ENCODE data around the gene CDH24. TPM values are rescaled to one million over a fixed set of nuclear protein-coding genes. Genes with fewer than 3 reads are reported as not detected.

Gene CDH24
- total and polyA plus RNA-seq, 10 of the 15 experiments (the other 5 are each of a cell fraction or from before 2014, with no cell fraction given), result 0.10 to 1.5 (median 0.45) TPM; not detected in 2

- TF ChIP-seq IRF4 (IDR thresholded peaks at IDR 0.05; ENCODE audit: low read depth, low read length), result no peak
- no peak for TF ChIP-seq ZZZ3 (IDR thresholded peaks at IDR 0.05; ENCODE audit: control insufficient read depth, insufficient read length, low read depth)
- no peak for TF ChIP-seq ZNF207 (IDR thresholded peaks at IDR 0.05; ENCODE audit: borderline replicate concordance)
- no peak for TF ChIP-seq CBX3 (IDR thresholded peaks at IDR 0.05; ENCODE audit: borderline replicate concordance, low read depth)
- no peak for TF ChIP-seq SMC3 (IDR thresholded peaks at IDR 0.05; ENCODE audit: borderline replicate concordance, low read length)
- TF ChIP-seq CREB1 (IDR thresholded peaks at IDR 0.05; ENCODE audit: low read depth), result no peak
These were observed 47.4 kb upstream of the CDH24 start, which contains the start of gene CIROP (continued) for GRCh38 chr14:23104591-23105347.

GRCh38 chr14:23104070-23104590 is 46.8 kb upstream of the CDH24 start:
- no peak for DNase-seq (ENCODE audit: low read depth, low spot score)
- in situ Hi-C loops (cut with MboI), result no loop called here
- no peak overlapping the region for H3K9ac ChIP-seq (ENCODE audit: control insufficient read depth, insufficient read depth, low read length)
- intact Hi-C loops (cut with micrococcal nuclease; ENCODE audit: unreplicated experiment), result no loop called here
- no peak overlapping the region for H3K4me3 ChIP-seq
- H3K4me2 ChIP-seq (ENCODE audit: control insufficient read depth, insufficient read depth), result no peak overlapping the region
- WGBS (ENCODE audit: insufficient coverage, insufficient replicate concordance, low lambda C conversion rate, missing lambda C conversion rate), result 57% methylated on average over 6 of the region's 6 CpGs
- ChIA-PET CTCF (interaction anchor here (0.6 kb wide), 1 partner anchor 55 kb away, joined by 3 read pairs; no protein-coding TSS in a partner anchor), SMC1A (ENCODE audit: uncharacterized antibody, unreplicated experiment) (interaction anchor here (0.7 kb wide), 1 partner anchor 9 kb away, joined by 4 read pairs; the partner anchor contains the start of genes ACIN1 and C14orf119), POLR2A (no interaction called here), RAD21 (ENCODE audit: unreplicated experiment) (no interaction called here)
- no peaks in the 10 kb centered on the region for H3K27me3 ChIP-seq (replicated peaks in 1 of 2; ENCODE audit: control insufficient read depth in 2 of 2, insufficient read depth in 2 of 2, low read length in 1 of 2)
- no peak overlapping the region for H2AFZ ChIP-seq (ENCODE audit: control insufficient read depth, low read depth, low read length)
- TF ChIP-seq LARP7 (IDR thresholded peaks at IDR 0.05), result no peak
- no peak for TF ChIP-seq CREB1 (IDR thresholded peaks at IDR 0.05; ENCODE audit: low read depth)
- no peak for TF ChIP-seq RBBP5 (conservative IDR thresholded peaks at IDR 0.05)
- TF ChIP-seq EGR1 (IDR thresholded peaks at IDR 0.05; ENCODE audit: borderline replicate concordance in 1 of 2, low read depth in 2 of 2, low read length in 2 of 2), result no peak
- no peak for TF ChIP-seq NFYB (IDR thresholded peaks at IDR 0.05; ENCODE audit: insufficient read depth, low read depth, low read length)
- TF ChIP-seq BMI1 (IDR thresholded peaks at IDR 0.05; ENCODE audit: borderline replicate concordance), result no peak
- TF ChIP-seq CEBPZ (IDR thresholded peaks at IDR 0.05; ENCODE audit: low read depth, low read length), result no peak
- no peak for TF ChIP-seq RCOR1 (conservative IDR thresholded peaks at IDR 0.05; ENCODE audit: low read depth, low read length)
- TF ChIP-seq PML (IDR thresholded peaks at IDR 0.05; ENCODE audit: low read length), result no peak
- TF ChIP-seq NR2F1 (conservative IDR thresholded peaks at IDR 0.05), result no peak
- no peaks in the 10 kb centered on the region for H3K36me3 ChIP-seq (ENCODE audit: control insufficient read depth in 2 of 2, insufficient read depth in 2 of 2, low read length in 1 of 2)
- ATAC-seq, result no peak
- no peaks in the 10 kb centered on the region for H3K4me1 ChIP-seq (ENCODE audit: control insufficient read depth, insufficient read depth, low read length)
- no peak for FAIRE-seq
- BruUV-seq (replicated peaks), result no TSS peak
- no peaks in the 10 kb centered on the region for H3K79me2 ChIP-seq (ENCODE audit: control insufficient read depth, insufficient read depth, low read length)
- no peaks in the 10 kb centered on the region for H3K9me3 ChIP-seq (replicated peaks; ENCODE audit: control insufficient read depth, insufficient read depth, low read length)
- no peak overlapping the region for H3K27ac ChIP-seq (ENCODE audit: control insufficient read depth, insufficient read depth)
- no peaks in the 10 kb centered on the region; the same call in 1 of the 2 replicates for H4K20me1 ChIP-seq (ENCODE audit: control insufficient read depth, insufficient read depth)
